GM21360 (cell line): ENCODE results near the gene ACAP3.

Experiments
- ATAC-seq: cut with Tn5 transposase; IDR thresholded peaks from one replicate; pipeline ENCODE4 v1.9.1; 2021; ENCODE audit warnings: mild to moderate bottlenecking, moderate library complexity; ENCODE audit not compliant: unreplicated experiment

ACAP3 gene

DNA sequence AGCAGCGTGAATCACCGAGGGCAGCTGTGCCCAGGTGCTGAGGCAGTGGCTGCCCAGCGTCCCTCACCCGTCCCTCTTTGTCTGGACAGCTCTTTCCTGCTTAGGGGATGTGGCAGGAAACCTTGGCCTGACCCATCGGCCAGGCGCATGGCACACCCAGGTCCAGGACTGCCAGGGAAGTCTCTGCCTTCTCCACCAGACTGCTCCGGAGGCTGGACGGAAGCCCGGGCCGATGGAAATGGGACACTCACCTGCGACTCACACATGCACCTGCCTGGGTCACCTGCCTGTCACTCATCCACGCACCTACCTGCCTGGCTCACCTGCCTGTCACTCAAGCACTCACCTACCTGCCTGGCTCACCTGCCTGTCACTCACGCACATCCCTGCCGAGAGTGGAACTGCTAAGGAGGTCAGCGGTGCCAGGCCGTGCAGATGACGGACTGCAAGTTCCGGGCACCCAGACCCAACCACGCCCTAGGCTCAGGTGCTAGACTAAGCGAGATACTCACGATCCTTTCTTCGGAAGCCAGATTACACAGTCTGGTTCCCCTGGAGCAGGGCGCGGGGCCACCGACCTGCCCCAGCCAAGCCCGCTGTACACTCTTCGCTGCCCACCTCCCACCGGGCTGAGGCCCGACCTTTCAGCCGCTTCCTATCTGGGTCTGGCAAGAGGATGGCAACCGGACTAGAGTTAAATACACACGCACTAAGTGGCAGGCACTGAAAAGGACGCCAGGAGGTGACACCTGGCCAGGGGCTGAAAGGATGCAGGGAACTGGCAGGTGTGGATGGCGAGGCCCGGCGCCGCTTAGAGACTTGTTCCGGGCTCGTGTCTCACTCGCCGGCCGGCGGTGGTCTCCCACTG is 35.2 kb downstream of the ACAP3 start:
- ATAC-seq = no peak

DNA sequence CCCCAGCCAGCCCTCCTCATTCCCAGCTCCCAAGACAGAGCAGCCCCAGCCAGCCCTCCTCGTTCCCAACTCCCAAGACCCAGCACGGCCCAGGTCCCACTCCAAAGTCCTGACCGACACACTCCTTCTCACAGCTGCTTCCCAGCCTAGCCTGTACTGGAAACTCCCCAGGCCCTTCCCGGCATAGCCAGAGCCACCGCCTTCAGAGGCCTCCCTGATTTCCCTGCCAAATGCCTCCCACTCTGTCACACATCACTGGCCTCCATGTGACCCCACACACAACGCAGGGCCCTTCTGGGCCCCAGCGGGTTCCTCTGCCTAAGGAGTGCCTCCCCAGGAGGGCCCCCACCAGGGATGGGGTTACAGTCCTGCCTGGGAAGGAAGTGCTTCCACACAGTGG is 36.9 kb downstream of the ACAP3 start:
- ATAC-seq = no peak

DNA sequence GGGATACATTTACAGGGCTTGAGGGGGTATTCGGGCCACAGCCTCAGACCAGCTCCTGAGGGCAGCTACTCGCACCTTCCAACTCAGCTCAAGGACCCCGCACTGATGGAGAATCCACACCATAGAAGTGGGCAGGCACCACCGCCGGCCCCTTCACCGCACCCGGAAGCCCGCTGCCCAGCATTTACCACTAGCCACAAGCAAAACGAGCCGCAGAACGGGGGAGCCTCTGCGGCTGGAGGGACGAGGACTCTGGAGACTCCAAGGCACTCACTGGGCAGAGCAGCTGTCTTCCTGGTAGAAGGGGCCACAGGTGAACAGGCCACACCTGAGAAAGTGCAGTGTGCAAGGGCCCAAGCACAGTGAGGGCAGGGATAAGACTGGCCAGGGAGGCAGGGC is 39.4 kb downstream of the ACAP3 start:
- ATAC-seq = no peak

DNA sequence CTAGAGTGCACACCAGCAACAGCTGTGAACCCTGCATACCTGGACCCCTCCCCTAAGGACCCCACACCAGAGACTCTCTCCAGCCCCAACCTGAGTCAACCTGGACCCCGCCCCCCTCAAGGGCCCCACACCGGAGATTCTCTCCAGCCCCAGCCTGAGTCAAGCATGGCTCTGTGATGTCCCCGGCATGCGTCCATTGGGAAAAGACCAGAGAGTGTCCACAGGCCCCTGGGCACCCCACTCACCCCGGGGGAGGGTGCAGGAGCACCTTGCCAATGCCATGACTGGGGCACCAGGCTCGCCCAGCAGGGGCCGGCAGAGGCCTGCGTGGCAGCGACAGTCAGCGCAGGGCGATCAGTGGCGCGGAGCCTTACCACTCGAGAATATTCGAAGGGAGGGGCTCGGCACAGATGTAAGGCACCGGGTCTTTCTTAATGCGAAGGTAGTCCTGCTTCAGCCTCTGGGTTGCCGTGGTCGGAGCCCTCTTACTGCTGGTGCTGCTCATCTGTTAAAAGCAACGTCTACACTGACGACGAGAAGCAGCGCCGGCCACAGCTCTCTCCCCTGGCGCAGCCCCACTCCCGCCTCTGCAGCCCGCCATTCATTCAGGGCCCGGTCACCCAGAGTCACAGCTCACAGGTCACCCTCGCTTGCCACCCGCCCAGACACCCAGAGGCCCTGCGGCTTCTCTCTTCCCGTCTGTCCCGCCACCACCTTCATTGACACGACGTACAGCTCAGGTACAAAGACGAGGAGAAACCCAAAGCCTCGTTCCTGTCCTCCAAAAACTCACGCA is 40.0 kb downstream of the ACAP3 start:
- ATAC-seq = no peak

DNA sequence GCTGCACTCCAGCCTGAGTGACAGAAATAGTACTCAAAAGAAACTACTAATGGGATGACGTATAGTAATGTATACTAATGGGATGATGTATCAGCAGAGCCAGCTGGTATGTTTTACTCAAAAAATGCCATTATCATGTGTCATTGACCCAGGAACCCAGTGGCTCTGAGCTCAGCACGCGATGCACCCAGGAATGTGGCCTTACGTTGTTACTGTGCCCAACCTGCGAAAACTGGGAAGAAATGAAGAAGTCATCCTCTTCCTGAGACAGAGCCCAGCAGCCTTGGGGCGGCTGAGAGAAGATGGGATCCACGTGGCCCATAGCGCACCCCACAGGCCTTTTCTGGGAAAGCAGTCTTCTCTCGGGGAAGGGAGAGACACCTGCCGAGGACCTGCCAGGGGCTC is 42.9 kb downstream of the ACAP3 start:
- no peak for ATAC-seq

DNA sequence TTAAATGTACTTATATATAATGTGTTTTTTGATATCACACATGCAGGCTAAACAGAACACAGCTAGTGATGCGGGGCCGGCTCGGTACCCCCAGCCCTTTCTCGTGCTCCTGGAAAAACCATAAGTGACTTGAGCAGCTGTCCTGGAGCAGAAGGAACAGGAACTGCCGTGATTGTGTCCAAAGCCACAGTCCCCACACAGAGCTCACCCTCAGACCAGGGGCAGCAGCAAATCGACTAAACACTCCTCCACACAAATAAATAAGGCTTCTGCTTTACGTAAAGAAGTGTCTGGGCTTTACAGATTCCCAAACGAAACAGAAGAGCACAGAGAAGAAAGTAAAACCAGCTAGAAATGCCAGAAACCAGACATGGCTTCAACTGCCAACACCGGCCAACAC is 43.7 kb downstream of the ACAP3 start:
- no peak for ATAC-seq

DNA sequence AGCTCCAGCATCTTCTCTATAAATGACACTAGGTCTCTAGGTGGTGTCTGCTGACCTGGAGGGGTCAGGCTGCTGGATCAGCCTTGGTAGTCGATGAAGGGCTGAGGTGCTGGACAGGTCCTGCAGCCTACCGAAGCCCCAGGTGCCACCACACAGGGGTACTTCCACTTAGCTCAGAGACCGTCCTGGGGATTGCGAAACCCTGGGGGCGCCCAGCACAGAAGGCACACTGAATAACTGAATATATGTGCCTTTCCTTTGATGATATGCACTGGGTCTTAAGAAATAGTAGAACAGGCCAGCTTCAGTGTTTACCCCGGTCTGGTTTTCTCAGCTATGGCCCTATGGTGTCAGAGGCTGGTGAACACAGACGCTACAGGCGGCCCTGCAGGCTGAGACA is 45.0 kb downstream of the ACAP3 start:
- no peak for ATAC-seq

DNA sequence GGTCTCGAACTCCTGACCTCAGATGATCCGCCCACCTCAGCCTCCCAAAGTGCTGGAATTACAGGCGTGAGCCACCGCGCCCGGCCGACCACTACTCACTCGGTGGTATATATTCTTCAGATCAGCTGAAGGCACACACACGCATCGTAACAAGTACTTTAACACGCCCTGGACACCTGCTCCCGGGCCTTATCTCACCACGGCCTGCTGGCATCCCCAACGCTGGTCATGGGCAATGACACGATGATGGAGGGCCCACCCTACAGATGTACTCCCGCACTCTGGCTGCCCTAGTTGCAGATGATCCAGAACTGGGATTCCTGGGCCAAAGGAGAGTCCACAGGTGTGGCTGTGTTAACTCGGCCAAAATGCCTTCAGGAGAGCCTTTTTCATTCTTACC is 45.7 kb downstream of the ACAP3 start:
- ATAC-seq = no peak

DNA sequence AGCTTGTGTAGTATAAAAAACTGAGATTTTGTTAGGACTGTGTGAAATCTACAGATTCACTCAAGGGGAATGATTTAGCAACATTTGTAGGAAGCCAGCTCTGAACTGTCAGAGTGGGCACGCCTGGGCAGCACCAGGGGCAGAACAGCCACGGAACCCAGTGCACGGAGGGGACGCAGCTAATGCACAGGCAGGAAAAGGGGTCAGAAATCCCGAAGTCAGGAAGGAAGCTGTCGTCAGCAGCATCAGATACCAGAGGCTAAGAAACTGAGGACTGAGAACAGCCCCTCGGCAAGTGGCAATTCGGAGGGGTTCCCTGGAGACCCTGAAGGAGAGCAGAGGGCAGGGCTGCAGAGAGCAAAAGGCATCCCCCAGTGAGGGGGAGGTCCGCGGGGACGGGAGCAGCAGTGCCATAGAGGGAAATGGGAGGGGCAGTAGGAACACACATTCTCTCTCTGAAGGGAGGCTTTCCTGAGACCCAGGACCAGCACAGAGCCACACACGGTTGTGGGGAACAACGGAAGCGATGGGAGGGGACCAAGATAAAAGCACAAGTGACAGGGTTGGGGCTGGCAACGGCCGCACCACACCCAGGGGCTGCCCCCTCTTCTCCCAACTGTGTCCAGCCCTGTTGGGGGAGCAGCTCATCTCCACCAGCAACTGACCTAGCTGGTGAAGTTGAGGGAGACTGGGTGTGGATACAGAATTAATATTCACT is 46.7 kb downstream of the ACAP3 start:
- no peak for ATAC-seq

DNA sequence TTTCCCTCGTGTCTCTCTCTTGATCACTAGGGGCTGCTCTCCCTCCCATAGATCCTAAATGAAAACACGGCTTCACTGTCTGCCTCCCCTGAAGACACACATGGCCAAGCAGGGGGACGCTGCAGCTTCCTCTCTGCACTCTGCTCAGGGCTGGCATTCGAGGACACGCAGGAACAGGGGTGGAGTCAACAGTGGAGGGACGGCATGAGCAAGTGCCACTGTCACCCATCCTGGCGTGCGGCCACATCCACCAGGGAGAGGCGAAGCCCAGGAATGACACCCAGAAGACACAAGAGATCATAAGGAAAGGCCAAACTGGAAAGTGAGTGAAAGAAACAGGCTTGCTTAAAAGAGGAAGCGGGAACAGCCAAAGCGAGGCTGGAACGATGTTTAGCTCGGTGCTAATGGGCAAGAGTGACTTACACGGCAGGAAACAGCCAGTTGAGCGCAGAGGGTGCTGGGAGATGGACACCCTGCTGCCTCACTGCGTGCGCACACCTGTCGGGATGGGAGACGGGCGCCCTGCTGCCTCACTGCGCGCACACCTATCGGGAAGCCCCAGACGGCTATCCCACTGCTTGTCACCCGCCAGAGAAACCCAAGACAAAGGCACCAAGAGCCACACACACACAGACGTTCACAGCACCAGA is 47.7 kb downstream of the ACAP3 start:
- ATAC-seq = no peak

DNA sequence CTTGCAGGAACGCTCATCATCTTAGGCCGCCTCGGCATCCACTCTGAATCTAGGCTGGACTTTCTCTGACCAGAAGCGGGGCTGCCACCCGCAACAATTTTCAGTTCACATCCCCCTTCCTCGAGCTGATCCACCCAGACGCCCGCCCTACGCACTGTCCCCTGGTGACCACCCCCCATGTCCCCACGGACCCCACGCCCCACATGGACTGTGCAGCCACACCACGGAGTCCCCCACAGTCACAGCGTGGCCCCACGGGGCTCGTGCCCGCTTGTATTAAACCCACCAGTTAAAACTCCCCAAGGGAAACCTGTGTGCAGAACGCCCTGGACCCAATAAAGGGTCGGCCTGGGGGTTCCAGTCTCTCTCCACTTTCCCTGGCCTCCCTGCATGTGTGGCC is 48.2 kb downstream of the ACAP3 start:
- ATAC-seq = no peak

DNA sequence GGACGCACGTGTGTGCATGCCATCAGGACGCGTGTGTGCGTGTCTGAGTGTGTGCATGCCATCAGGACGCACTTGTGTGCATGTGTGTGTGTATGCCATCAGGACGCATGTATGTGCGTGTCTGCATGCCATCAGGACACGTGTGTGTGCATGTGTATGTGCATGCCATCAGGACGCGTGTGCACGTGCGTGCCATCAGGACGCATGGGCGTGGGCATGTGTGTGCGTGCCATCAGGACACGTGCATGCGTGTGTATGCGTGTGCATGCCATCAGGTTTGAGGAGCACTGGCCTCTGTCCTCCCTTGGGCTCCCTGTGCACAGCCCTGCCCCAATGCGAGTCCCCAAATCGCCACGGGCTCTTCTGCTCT is 48.6 kb downstream of the ACAP3 start:
- ATAC-seq = no peak

DNA sequence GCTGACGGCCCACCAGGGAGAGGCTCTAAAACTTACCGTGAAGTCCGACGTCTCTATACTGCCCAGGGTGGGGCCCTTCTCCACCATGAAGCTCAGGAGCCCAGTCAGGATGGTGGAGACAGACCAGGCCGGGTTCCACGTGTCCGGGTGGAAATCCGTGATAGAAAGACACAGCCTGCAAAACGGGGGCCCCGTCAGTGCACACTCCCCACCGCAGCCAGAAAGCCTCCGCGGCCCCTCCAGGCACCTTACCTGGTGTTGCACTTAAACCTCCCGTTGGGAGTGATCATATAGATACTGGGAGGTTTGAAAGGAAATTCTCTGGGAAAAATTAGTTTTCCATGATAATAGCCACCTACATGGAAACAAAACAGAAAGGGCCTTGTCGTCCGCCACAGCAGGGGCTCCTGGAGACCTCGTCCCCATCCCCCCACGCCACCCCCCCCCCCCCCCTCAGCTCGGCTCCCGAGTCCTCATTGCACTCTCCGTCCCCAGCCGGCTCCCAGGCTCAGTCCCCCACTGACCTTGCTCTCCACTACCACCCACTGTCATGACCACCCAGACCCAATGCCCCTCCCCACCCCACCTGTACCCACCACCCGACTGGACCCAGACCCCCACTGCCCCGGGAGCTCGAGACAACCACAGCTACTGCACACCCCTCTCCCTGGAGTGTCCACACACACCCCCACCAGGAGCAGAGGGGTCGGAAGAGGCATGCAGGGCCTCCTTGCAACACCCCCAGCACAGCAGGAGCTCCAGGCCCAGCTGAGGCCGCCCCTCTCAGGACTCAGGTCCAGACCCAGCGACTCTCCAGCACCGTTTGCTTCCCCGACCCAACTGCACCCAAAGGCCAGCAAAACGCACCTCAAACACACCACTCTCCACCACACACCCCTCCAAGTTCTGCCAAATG is 50.5 kb downstream of the ACAP3 start:
- no peak for ATAC-seq

DNA sequence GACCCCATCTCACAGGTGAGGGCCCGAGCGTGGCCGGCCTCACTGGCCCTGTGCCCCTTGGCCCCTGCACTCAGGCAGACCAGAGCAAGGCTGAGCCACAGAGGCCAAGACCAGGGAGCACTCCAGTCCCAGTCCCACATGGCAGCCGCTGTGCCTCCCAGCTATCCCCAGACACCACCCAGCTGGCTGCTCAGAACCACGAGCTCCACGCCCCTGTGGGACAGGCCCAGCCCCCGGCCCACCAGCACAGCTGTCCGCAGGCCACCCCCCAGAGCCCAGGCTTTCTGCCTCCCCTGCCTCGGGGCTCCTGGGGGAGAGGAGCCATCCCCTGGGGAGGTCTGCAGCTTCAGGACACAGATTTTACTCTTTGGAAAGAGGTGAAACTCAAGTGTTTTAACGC is 52.1 kb downstream of the ACAP3 start:
- ATAC-seq = no peak

DNA sequence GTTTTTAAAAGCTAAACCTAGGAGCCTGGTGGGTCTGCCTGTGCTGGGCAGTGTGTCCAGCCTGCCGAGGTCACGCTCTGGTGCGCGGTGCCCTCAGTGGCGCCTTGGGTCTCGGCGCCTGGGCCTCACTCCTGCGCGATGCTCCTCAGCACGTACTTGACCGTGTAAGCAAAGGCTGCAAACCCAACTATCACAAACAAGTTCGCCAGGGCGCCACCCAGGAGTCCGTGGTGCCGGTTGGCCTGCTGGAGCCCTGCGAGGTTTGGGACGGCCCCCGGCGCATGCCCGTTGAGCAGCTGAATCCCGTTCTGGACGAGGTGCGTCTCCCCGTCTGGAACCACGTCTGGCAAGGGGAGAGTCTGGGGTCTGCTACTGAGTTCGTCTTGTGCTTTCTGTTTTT is 52.7 kb downstream of the ACAP3 start:
- ATAC-seq = no peak

DNA sequence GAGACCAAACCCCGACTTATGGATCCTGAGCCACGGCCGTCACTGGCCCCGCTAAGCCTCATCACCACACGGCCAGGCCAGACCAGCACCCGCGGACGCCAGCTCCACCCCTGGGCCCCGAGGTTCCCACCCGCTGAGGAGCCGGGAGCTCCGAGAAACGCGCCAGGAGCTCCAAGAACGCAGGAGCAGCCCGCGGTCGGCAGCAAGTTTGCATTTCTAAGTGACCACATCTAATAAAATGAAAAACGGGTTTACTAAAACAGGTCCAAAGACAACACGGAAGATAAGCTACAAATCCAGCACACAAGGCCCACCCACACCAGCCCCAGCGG is 53.1 kb downstream of the ACAP3 start:
- ATAC-seq = no peak

DNA sequence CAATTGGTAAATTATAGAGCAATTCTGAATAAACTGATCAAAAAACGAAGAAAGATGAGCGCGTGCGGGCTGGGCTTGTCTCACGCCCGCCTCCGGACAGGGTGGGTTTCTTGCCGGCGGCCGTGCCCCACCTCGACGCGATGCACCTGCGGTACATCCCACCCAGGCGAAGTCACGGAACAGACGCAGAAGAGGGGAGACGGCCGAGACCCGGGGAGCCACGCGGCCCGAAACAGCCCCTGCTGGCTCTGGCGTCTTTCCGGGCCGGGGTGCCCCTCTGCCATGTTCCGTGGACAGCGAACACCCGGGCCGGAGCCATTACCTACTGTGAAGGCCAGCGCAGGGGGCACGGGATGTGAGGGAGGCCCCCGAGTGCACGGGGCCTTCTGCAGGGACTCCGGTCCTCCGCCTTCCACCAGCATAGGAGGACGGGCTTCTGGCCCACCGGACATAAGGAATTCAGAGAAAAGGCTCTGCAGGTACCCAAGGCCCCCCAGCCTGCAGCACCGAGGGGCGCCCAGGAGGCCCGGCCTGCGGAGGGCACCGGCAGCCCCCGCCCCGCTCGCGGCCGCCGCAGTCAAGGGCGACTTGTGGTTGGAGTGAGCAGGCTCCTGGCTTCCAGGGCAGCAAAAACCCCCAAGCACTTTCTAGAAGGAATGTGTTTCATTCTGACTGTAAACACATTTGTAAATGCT is 53.6 kb downstream of the ACAP3 start:
- ATAC-seq = no peak

DNA sequence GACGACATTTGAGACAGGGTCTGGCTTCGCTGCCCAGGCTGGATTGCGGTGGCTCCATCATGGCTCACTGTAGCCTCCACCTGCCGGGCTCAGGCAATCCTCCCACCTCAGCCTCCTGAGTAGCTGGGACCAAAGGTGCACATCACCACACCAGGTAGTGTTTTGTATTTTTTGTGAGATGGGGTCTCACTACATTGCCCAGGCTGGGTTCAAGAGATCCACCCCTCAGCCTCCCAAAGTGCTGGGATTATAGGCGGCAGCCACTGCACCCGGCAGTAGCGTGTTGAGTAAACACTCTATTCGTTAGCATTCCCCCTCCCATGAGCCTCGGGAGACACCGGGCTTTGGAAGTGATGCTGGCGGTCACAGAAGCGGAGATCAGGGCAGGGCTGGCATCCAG is 54.4 kb downstream of the ACAP3 start:
- ATAC-seq = no peak

DNA sequence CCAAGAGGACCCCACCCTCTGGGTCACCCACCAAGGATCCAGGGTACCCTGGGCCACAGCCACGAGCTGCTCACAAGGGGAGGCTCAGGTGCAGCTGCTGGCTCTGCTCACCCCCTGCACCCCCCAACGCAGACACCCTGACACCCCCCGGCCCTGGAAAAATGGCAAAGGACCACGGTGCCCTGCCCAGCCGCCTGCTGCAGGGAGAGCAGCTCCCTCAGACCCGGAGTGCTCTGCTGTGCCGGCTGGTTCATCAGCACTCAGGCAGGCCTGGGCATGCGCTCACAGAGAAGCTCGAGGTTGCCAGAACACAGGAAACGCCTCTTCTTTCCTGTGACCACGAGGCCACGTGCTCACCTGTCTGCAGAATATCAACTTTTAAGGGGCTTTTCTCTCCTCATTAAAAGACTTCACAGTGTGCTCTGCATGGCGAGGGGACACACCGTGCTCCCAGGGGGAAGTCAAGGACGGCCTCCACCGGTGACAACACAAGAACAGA is 56.9 kb downstream of the ACAP3 start:
- ATAC-seq = no peak
